Amniotic epithelial cell (primary cell): ENCODE measurements around the gene PLXNA4.
A peak's percentile ranks its signal among the peaks of the same experiment; 100 is the strongest.

ENCODE experiments used
- DNase-seq: peaks from one replicate; pipeline ENCODE4 v3.0.0-alpha.2; 2010; ENCODE audit warnings: low read depth

The PLXNA4 gene

GRCh38 chr7:132588596-132588995 lies 12.3 kb upstream of the PLXNA4 start:
- no peak for DNase-seq

DNA sequence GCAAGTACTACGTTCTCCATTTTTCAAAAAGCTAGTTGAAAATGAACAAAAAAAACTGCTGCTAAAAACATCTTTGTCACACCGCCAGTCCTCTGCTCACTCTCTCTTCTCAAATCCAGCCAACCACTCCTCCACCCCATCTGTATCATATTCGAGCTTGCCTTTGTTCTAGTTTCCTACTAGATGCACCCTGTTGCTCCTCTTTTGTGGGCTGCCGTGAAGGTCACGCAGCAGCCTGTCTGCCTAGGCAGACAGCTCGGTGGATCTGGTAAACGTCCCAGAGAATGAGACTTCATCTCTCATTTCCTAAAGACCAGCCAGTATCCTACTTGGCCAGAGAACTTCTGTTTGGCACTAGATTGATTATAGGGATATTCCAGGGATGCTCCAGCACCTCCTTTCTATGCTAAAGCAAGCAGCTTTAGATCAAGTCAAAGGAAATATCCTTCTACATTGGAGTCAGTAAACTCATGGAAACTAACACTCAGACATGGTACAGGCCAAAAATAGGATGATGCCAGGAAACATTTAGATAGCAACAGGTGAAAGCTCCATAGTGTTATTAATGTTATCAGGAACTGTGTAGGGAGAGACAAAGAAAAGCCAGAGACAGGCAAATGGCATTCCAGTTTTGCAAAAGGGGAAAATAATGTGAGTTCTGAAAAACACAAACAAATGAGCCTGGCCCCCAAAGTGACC lies 8.7 kb upstream of the PLXNA4 start:
- DNase-seq = no peak

DNA sequence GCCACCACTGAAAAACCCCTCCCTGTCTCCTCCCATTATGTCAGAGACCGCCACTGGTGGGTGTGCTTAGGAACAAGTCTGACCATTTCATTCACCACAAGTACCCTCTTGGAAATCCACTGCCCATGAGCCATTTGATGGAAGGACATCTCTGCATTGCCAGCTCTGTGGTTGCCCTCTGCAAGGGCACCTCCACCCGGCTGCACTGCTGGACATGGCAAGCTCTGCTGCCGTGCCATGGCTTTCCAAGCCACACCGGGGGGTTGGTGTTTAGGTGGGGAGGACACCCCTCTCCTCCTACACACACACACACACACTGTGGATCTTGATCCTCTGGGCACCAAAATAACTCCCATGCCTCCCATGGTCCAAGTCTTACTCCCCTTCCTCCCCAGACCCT lies 5.2 kb upstream of the PLXNA4 start:
- DNase-seq = no peak

DNA sequence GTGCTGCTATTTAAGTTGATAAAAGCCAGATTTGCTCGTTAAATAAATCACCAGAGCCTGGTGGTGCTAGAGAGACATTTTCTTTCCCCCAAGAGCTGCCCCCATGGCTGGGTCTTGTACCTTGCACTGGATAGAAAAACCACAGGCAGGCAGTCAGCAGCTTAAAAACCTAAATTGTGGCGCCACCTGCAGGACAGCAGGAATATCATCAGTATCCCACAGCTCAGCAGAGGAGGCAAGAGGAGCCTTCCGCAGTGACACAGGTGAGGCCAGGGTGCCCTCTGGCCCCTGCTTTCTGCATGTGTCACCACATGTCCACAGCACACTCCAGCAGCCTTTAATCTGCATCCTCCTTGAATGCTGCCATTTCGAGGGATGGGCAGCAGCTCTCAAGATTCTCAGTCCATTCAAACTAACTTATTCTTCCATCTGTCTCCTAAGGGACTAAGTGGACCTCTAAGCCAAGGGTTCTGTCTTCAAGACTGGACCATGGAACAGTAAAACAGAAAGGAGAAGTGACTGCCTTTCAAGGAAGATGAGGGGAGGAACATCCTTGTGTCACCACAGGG lies 4.5 kb upstream of the PLXNA4 start:
- DNase-seq = peak; percentile 56

DNA sequence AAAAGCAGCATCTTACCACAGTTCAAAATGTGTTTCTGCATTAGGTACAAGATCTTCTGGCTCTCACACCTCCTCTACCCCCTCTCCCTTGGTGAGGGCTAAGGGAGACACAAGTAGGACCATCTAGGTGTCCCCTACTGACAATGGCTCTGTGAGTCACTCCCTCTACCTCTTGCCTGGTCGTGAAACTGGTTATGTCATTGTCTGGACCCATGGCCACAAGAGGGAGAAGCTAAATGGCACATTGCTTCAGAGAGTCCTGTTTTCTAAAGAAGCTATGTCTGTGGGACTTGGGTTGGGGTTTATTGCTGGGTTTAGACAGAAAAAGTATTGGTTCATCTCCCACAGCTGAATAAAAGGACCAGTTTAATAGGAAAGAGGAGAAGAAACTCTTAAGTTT lies 4.0 kb upstream of the PLXNA4 start:
- no peak for DNase-seq

GRCh38 chr7:132579260-132579899 lies 3.1 kb upstream of the PLXNA4 start:
- no peak for DNase-seq

GRCh38 chr7:132578826-132579225 lies 2.6 kb upstream of the PLXNA4 start:
- DNase-seq = no peak

GRCh38 chr7:132578050-132578370 lies 1.7 kb upstream of the PLXNA4 start:
- DNase-seq = no peak

DNA sequence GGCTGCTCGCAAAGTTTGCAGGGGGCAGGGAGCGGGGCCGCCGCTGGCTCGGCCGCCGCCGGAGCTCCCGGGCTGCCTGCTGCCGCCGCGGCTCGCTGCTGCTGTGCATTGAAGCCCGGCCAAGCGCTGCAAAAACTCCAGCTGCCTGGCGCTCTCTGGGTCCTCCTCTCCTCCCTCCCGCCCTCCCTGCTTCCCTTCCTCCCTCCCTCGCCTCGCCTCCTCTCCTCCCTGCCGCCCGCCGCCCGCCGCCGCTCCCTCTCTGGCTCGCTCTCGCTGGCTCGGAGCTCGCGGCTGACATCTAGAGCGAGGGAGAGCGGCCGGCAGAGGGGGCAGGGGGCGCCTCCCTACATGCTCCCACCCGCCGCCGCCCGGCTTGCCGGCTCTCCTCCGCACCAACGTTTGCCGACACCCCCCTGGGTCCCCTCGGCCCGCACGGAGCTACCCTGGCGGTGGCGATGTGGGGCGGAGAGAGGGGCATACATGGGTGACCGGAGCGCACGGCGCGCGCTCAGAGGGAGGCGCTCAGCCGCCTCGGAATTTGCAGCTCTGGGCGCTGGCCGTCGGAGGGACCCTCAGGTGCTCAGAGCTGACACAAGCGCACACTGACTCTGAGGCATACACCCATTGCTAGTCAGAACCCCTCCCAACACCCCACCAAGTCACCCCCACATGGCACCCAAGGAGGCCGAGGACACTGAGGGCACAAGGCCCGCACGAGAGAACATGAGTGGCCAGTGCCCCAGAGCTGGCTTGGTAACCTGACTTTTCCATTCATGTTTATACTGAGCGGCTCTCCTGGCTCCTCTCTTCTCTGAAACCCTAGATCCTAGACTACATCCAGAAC lies 1.2 kb upstream of the PLXNA4 start:
- peak; percentile 24 for DNase-seq

- no peak for DNase-seq
Observed at GRCh38 chr7:132576721-132577085, 433 bp upstream of the PLXNA4 start.

DNA sequence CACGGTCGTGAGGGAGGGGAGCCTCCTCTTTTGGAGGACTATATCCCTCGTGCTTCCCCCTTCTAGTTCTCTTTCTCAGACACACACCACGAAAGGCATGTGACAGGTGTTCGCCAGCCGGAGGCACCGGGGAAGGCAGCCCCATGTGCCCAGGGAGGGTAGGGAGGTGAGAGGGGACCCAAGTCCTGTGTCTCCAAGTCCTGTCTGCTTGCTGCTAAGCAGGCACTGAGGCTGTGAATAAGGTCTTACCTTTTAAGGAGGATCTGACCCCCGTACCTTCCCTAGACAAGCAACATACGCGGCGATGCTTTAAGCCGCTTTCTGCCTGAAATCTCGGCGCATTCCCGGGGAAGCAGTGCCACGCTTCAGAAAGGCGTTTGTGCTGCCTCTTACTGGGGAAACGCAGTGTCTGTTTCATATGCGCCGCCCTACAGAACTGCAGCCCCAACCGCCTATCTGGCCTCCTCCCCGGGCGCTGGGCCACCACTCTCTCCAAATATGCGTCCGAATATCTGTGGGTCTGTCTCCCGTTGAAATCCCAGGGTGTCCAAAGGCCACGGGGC lies 770 bp downstream of the PLXNA4 start:
- peak; percentile 1 for DNase-seq

DNA sequence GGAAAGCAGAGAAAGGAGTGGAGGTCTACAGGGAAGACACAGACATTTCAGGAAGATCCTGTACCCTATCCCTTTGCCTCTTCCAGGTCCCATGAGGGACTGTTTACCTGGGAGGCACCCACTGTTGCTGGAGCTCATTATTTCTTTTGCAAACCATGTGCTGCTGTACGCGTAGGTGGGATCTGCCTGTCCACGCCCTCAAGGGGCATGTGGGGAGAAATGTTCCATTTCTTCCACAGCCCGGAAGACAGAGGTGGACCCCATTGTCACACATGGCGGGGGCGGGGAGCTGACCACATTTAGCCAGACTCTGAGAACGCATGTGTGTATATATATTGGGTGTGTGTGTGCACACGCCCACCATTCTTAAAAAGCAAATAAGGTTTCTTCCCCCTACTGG lies 2.0 kb downstream of the PLXNA4 start:
- no peak for DNase-seq

GRCh38 chr7:132573251-132573955 lies 2.9 kb downstream of the PLXNA4 start:
- DNase-seq = no peak

DNA sequence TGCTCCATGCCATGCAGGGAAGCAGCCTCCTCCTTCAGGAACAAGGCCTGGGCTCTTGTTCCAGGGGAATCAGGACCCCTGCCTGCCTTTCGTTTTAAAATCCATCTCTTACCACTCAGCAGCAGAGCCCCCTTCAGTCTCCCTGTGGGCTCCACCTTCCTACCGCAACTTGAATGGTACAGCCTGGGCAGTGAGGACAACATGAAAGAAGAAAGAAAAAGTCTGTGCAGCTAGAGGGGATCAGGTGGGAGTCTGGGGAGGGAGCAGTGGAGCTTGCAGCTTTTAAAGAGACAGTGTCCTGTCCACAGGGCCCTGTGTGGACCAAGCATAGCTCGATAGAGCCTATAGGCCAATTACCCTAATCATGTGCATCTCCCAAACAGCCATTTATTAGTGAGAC lies 3.7 kb downstream of the PLXNA4 start:
- no peak for DNase-seq

GRCh38 chr7:132571970-132572369 lies 4.3 kb downstream of the PLXNA4 start:
- DNase-seq = no peak

DNA sequence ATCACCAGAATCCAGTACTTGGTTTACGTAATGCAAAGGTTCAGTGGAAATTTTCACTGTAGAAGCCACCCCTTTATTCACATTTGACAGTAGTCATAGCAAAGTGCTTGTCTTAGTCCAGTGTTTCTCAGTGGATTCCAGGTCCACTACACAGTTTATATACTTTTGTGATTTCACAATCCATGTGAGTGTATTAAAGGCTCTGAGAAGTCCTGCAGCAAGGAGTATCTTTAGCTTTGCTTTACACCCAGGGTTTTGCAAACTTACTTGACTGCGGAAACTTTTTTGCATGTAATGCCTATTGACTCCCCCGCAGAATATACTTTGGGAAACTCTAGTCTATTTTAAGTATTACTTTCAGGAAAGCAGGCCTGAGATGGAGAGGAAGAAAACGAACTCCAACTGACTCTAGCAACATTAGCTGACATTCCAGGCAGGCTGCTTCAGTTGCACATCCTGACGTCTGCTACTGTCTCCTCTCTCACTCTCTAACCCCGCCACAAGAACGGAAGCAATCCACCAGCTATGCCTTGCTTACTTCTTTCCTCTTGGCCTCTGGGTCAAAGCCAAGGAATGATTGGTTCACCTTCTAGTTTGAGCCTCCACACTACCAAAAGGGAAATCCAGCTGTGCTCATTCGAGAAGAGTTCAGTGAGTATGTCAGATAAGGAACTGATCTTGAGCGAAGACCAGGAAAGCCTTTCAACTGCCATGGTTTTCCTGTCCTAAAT lies 6.2 kb downstream of the PLXNA4 start:
- no peak for DNase-seq

- no peak for DNase-seq
Observed at GRCh38 chr7:132568962-132569361, 7.3 kb downstream of the PLXNA4 start.

DNA sequence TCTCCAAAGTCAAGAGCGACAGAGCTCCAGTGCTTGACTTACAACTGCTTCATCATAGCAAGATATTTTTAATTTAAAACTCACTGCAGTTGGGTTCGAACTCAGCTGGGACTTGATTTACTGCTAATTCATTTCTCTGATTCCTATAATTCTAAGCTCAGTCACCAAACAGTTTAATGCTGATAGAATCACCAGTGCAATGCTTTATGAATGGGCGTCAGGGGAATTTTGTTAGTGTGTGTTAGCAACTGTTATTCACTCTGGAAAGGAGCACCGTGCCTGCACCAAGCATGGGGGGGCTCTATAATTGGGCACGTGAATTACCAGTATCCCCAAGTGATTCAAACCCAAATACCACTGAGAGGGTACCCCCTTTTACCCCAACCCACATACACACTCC lies 10.4 kb downstream of the PLXNA4 start:
- DNase-seq = no peak

DNA sequence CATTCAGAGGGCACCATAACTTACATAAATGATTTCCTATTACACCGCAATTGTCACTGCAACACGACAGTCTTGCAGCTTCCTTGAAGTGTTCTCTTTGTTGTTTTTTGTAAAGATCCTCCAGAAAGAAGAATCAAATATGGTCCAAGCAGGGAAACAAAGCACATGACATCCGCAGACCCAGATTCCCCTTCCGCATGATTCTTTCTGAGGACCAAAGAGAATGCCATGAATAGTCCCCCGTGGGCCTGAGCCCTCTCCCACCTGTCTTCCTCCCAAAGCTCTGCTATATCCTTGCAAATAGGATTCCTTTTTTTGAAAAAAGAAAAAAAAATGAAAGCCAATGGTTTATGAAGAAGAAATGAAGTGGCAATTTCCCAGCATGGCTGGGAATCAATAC lies 10.8 kb downstream of the PLXNA4 start:
- DNase-seq = no peak

DNA sequence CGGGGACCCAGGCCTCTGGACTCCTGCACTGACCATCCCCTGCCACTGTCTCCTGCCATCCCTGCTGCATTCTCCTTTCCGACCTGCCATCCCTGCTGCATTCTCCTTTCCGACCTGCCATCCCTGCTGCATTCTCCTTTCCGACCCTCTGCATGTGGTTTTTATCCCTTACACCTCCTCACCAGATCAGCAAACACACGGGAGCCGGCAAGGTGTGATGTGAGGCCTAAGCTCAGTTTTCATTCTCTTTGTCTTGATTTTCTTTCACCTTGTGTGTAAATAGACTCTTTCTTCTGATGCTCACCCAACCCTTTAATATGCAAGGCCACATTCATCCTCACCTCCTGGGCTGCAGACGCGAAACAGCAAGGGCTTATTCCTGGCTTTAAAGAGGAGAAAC lies 11.4 kb downstream of the PLXNA4 start:
- no peak for DNase-seq

GRCh38 chr7:132564090-132564489 lies 12.2 kb downstream of the PLXNA4 start:
- DNase-seq = no peak
